H1 (cell line): ENCODE measurements around the gene ENOX2. TPM values are rescaled to one million over a fixed set of nuclear protein-coding genes. Genes with fewer than 3 reads are reported as not detected.

Source experiments
- CTCF ChIA-PET: fragments of 300-600 bp; sonication (Branson Sonifier 250); formaldehyde crosslinking; loops from one replicate; lab custom pipeline; 2021; ENCODE audit not compliant: partially characterized antibody; lab: Charles Lee
- POLR2A ChIA-PET: fragments of 300-600 bp; sonication (Branson Sonifier 250); formaldehyde crosslinking; loops from one replicate; lab custom pipeline; 2021; ENCODE audit warnings: inconsistent platforms; ENCODE audit not compliant: partially characterized antibody; lab: Charles Lee
- DNase-seq, 2 experiments: peaks; one replicate each; pipeline versions ENCODE4 v3.0.0 to v3.0.0-alpha.2; 2010 to 2022; ENCODE audit warnings: low spot score in 2 of 2, low read depth in 1 of 2, mixed read lengths in 1 of 2
- FAIRE-seq: peaks from 2 replicates; lab custom pipeline; 2011; peaks lifted over from hg19 to GRCh38; lab: Jason Lieb, UNC
- H2AFZ ChIP-seq: 2 replicates; pipeline ENCODE4 v1.8.1; 2012; ENCODE audit warnings: low read length, inconsistent platforms
- H2AK5ac ChIP-seq: 2 replicates; pipeline ENCODE4 v1.6.1; 2013; ENCODE audit warnings: low read depth, low read length
- H2BK120ac ChIP-seq: replicated peaks from 2 replicates; pipeline ENCODE3; 2013; ENCODE audit warnings: low read depth, low read length, inconsistent platforms
- H2BK12ac ChIP-seq: 2 replicates; pipeline ENCODE4 v1.6.1; 2013; ENCODE audit warnings: low read depth, low read length
- H2BK15ac ChIP-seq: 2 replicates; pipeline ENCODE4 v1.6.1; 2013; ENCODE audit warnings: low read length
- H2BK20ac ChIP-seq: 2 replicates; pipeline ENCODE4 v1.6.1; 2013; ENCODE audit warnings: low read length
- H2BK5ac ChIP-seq: 2 replicates; pipeline ENCODE4 v1.6.1; 2013; ENCODE audit warnings: low read depth, low read length
- H3K14ac ChIP-seq: 2 replicates; pipeline ENCODE4 v1.6.1; 2013; ENCODE audit warnings: inconsistent platforms; ENCODE audit not compliant: insufficient read length
- H3K18ac ChIP-seq: 2 replicates; pipeline ENCODE4 v1.6.1; 2013; ENCODE audit warnings: low read length; ENCODE audit errors: extremely low read depth
- H3K23ac ChIP-seq: 2 replicates; pipeline ENCODE4 v1.6.1; 2013; ENCODE audit warnings: inconsistent platforms; ENCODE audit not compliant: insufficient read length
- H3K23me2 ChIP-seq: 2 replicates; pipeline ENCODE4 v1.6.1; 2013; ENCODE audit warnings: low read depth, low read length
- H3K27ac ChIP-seq: 2 replicates; pipeline ENCODE4 v1.6.1; 2011; ENCODE audit warnings: low read depth, low read length, inconsistent platforms
- H3K27me3 ChIP-seq, 4 experiments: replicated peaks in 1 of 4; 1 replicate in 1 of 4; 2 replicates in 3 of 4; pipeline versions ENCODE4 v1.6.1 to v1.8.1; 2011 to 2013; ENCODE audit warnings: low read length in 3 of 4, mild to moderate bottlenecking in 3 of 4, inconsistent platforms in 2 of 4, mixed read lengths in 2 of 4, moderate library complexity in 1 of 4; ENCODE audit not compliant: control insufficient read depth in 3 of 4, insufficient read depth in 3 of 4; ENCODE audit errors: extremely low read depth in 1 of 4
- H3K36me3 ChIP-seq, 4 experiments: 2 replicates each; pipeline versions ENCODE4 v1.6.1 to v1.8.1; 2011 to 2013; ENCODE audit warnings: mild to moderate bottlenecking in 4 of 4, low read length in 3 of 4, moderate library complexity in 2 of 4, control low read depth in 1 of 4, inconsistent platforms in 1 of 4; ENCODE audit not compliant: insufficient read depth in 4 of 4, control insufficient read depth in 2 of 4
- H3K4ac ChIP-seq: replicated peaks from 2 replicates; pipeline ENCODE3; 2013; ENCODE audit warnings: low read length, low read depth, mixed read lengths, inconsistent platforms; ENCODE audit not compliant: insufficient read length
- H3K4me1 ChIP-seq, 4 experiments: replicated peaks in 1 of 4; 1 replicate in 1 of 4; 2 replicates in 3 of 4; pipeline versions ENCODE4 v1.6.1 to v1.8.1; 2011 to 2013; ENCODE audit warnings: low read length in 3 of 4, inconsistent platforms in 2 of 4, mixed read lengths in 1 of 4; ENCODE audit not compliant: insufficient read depth in 4 of 4, control insufficient read depth in 3 of 4
- H3K4me2 ChIP-seq, 2 experiments: 2 replicates each; pipeline versions ENCODE4 v1.6.1 to v1.8.1; 2011 to 2013; ENCODE audit warnings: low read depth in 2 of 2, low read length in 2 of 2, control low read depth in 1 of 2, inconsistent platforms in 1 of 2, mild to moderate bottlenecking in 1 of 2; ENCODE audit not compliant: insufficient read depth in 1 of 2
- H3K4me3 ChIP-seq, 4 experiments: fragments of 200-600, 300-600 bp in 1 of 4; sonication (generic), shearing (Covaris generic), sonication (Bioruptor Twin) in 1 of 4; 2 replicates each; pipeline versions ENCODE4 v1.5.1 to v1.8.1; 2011 to 2016; ENCODE audit warnings: low read length in 4 of 4, low read depth in 3 of 4, control low read depth in 2 of 4, inconsistent platforms in 2 of 4, mild to moderate bottlenecking in 2 of 4, mixed read lengths in 1 of 4, moderate library complexity in 1 of 4; ENCODE audit not compliant: insufficient read depth in 2 of 4; ENCODE audit errors: extremely low read depth in 1 of 4
- H3K56ac ChIP-seq: replicated peaks from 2 replicates; pipeline ENCODE3; 2013; ENCODE audit warnings: low read depth, mild to moderate bottlenecking, mixed read lengths, low read length, inconsistent platforms; ENCODE audit not compliant: insufficient read length
- H3K79me1 ChIP-seq: 2 replicates; pipeline ENCODE4 v1.6.1; 2013; ENCODE audit warnings: low read depth, low read length, control low read depth
- H3K79me2 ChIP-seq, 2 experiments: 2 replicates each; pipeline versions ENCODE4 v1.6.1 to v1.8.1; 2012 to 2013; ENCODE audit warnings: low read length in 2 of 2, mild to moderate bottlenecking in 2 of 2, inconsistent platforms in 1 of 2; ENCODE audit not compliant: insufficient read depth in 2 of 2, control insufficient read depth in 1 of 2
- H3K9ac ChIP-seq, 4 experiments: replicated peaks in 1 of 4; 1 replicate in 1 of 4; 2 replicates in 3 of 4; pipeline versions ENCODE4 v1.6.1 to v1.8.1; 2011 to 2013; ENCODE audit warnings: low read depth in 3 of 4, low read length in 3 of 4, control low read depth in 2 of 4, mild to moderate bottlenecking in 2 of 4, moderate library complexity in 2 of 4, inconsistent platforms in 1 of 4; ENCODE audit errors: extremely low read depth in 1 of 4
- H3K9me3 ChIP-seq, 2 experiments: 2 replicates each; pipeline versions ENCODE4 v1.6.1 to v1.8.1; 2012 to 2013; ENCODE audit warnings: mild to moderate bottlenecking in 2 of 2, moderate library complexity in 2 of 2, control low read depth in 1 of 2, inconsistent platforms in 1 of 2, low read depth in 1 of 2, low read length in 1 of 2, mixed read lengths in 1 of 2; ENCODE audit not compliant: insufficient read depth in 2 of 2
- H4K20me1 ChIP-seq, 2 experiments: replicated peaks in 1 of 2; 2 replicates each; pipeline versions ENCODE3 to v1.8.1; 2011 to 2013; ENCODE audit warnings: inconsistent platforms in 2 of 2, low read length in 2 of 2, mild to moderate bottlenecking in 1 of 2; ENCODE audit not compliant: insufficient read depth in 2 of 2, control insufficient read depth in 1 of 2
- H4K5ac ChIP-seq: 2 replicates; pipeline ENCODE4 v1.6.1; 2013; ENCODE audit warnings: low read length, low read depth, mixed read lengths, inconsistent platforms; ENCODE audit not compliant: insufficient read length
- H4K8ac ChIP-seq: 2 replicates; pipeline ENCODE4 v1.8.0; 2013; ENCODE audit warnings: mild to moderate bottlenecking, moderate library complexity, low read length, inconsistent platforms; ENCODE audit not compliant: insufficient read depth; ENCODE audit errors: extremely low read depth
- H4K91ac ChIP-seq: replicated peaks from 2 replicates; pipeline ENCODE3; 2013; ENCODE audit warnings: low read length, mixed read lengths, inconsistent platforms; ENCODE audit not compliant: insufficient read length
- WGBS, 2 experiments: shearing (Covaris generic) in 1 of 2; methylation state at CpG; one replicate each; pipeline versions ENCODE4 v1.1.6 to v1.1.7; 2013 to 2015; ENCODE audit warnings: low lambda C conversion rate in 2 of 2, mixed read lengths in 2 of 2, inconsistent platforms in 1 of 2, low coverage in 1 of 2, missing lambda C conversion rate in 1 of 2; ENCODE audit not compliant: insufficient replicate concordance in 2 of 2, insufficient coverage in 1 of 2, insufficient read length in 1 of 2; ENCODE audit errors: extremely low coverage in 1 of 2, missing lambda C conversion rate in 1 of 2; 5-methylcytosine and 5-hydroxymethylcytosine counted together
- polyA plus RNA-seq, 7 experiments: library from polyadenylated mRNA; depleted of rRNA in 3 of 7; stranded (reverse) in 5 of 7; unstranded in 2 of 7; fragments of >200 nt in 5 of 7; fragments of 200-250 nt in 2 of 7; gene quantifications; 1 replicate in 5 of 7; 2 replicates in 1 of 7; 4 replicates in 1 of 7; pipeline versions ENCODE4 v1.2.1 to v1.2.3, GENCODE V29; 2011 to 2013; ENCODE audit warnings: missing spikeins in 2 of 7, mixed read lengths in 2 of 7
- total RNA-seq: library from RNA; stranded (reverse); fragmentation: NEBNext Ultra II Directional; extraction: Animal tissue kit (Norgen Biotek cat#: 25700); gene quantifications from 2 replicates; pipeline ENCODE4 v1.2.1, GENCODE V29; 2021

Gene ENOX2
- total and polyA plus RNA-seq, 2 of the 8 experiments (the other 6 are each of a cell fraction or from before 2014, with no cell fraction given): 4.5 to 12.3 TPM

- H3K4ac ChIP-seq: no peak overlapping the region
Observed at GRCh38 chrX:130625386-130625785, 277.6 kb downstream of the ENOX2 start.

More at GRCh38 chrX:130625386-130625785, 277.6 kb downstream of the ENOX2 start:
- Histone ChIP-seq H3K14ac (no peak overlapping the region), H2BK12ac (no peak overlapping the region), H3K9me3 (no peaks in the 10 kb centered on the region), H3K56ac (no peak overlapping the region), H3K27ac (no peak overlapping the region), H3K4me1 (0 out of 7 replicates have a peak, but pooled peaks cover 0 to 3% (median 0%) of the 10 kb centered on the region in 4 experiments), H2BK120ac (no peak overlapping the region), H3K4me3 (no peak overlapping the region), H3K79me1 (no peaks in the 10 kb centered on the region), H4K20me1 (no peaks in the 10 kb centered on the region), H4K91ac (no peak overlapping the region), H3K36me3 (no peaks in the 10 kb centered on the region), H2BK20ac (no peak overlapping the region), H3K23me2 (no peaks in the 10 kb centered on the region), H3K18ac (no peak overlapping the region), H4K8ac (no peak overlapping the region), H3K23ac (no peak overlapping the region), H2BK15ac (no peak overlapping the region), H2AK5ac (no peak overlapping the region), H2AFZ (no peak overlapping the region), H3K27me3 (no peaks in the 10 kb centered on the region), H2BK5ac (no peak overlapping the region), H3K9ac (no peak overlapping the region), H4K5ac (no peak overlapping the region), H3K4me2 (no peak overlapping the region), H3K79me2 (no peaks in the 10 kb centered on the region)
- 72% methylated on average over 6 of the region's 6 CpGs; no CpG with 5 or more reads in 1 of the 2 experiments for WGBS, 2 experiments
- CTCF ChIA-PET: no interaction called here
- FAIRE-seq (no peak), DNase-seq (no peak)
- POLR2A ChIA-PET: no interaction called here
